Sigmoid colon (tissue), 7 donors: Measurements from ENCODE around the gene CCNL1. TPM values are rescaled to one million over a fixed set of nuclear protein-coding genes. Genes with fewer than 3 reads are reported as not detected.

Experiments
- DNase-seq: peaks from one replicate; pipeline ENCODE4 v3.0.0-alpha.2; 2019
- H3K27ac ChIP-seq, 4 donors: fragments of 200-600 bp; sonication (generic); one replicate each; pipeline ENCODE4 v1.5.1; 2016 to 2019; ENCODE audit warnings: mild to moderate bottlenecking in 1 of 4
- H3K27me3 ChIP-seq, 3 donors: fragments of 200-600 bp; sonication (generic); one replicate each; pipeline ENCODE4 v1.5.1; 2019; ENCODE audit warnings: mild to moderate bottlenecking in 1 of 3
- H3K36me3 ChIP-seq, 4 donors: fragments of 200-600 bp; sonication (generic); one replicate each; pipeline ENCODE4 v1.5.1; 2016 to 2019
- H3K4me1 ChIP-seq, 4 donors: fragments of 200-600 bp; sonication (generic); one replicate each; pipeline ENCODE4 v1.5.1; 2017 to 2019
- H3K4me3 ChIP-seq, 4 donors: fragments of 200-600 bp; sonication (generic); one replicate each; pipeline ENCODE4 v1.5.1; 2017 to 2019; ENCODE audit warnings: mild to moderate bottlenecking in 2 of 4, moderate library complexity in 1 of 4
- H3K9me3 ChIP-seq, 4 donors: fragments of 200-600 bp in 3 of 4; sonication (generic) in 3 of 4; one replicate each; pipeline versions ENCODE4 v1.5.1 to v1.6.1; 2013 to 2019
- CTCF ChIP-seq, 4 experiments: fragments of 450-650 bp in 3 of 4; fragments of 200-600 bp in 1 of 4; IDR thresholded peaks; one replicate each; pipeline ENCODE4 v1.5.1; 2016 to 2019; ENCODE audit warnings: antibody characterized with exemption in 4 of 4, mild to moderate bottlenecking in 3 of 4, moderate library complexity in 2 of 4
- EP300 ChIP-seq, 4 donors: sonication (generic); formaldehyde crosslinking; IDR thresholded peaks; one replicate each; pipeline ENCODE4 v1.6.1; 2017; ENCODE audit warnings: antibody characterized with exemption in 4 of 4
- POLR2A ChIP-seq, 2 donors: fragments of 450-650 bp; IDR thresholded peaks; one replicate each; pipeline ENCODE4 v1.6.1; 2016; ENCODE audit warnings: antibody characterized with exemption in 2 of 2, mild to moderate bottlenecking in 2 of 2, moderate library complexity in 2 of 2
- POLR2AphosphoS5 ChIP-seq, 4 donors: sonication (generic); formaldehyde crosslinking; IDR thresholded peaks; one replicate each; pipeline ENCODE4 v1.6.1; 2017; ENCODE audit warnings: antibody characterized with exemption in 4 of 4
- WGBS, 2 donors: extraction: QIAGEN DNeasy Blood & Tissue Kit; methylation state at CpG; one replicate each; pipeline ENCODE4 v1.1.7; 2013; 5-methylcytosine and 5-hydroxymethylcytosine counted together
- intact Hi-C: fragments of 100-400 bp; cut with DNase I; formaldehyde crosslinking; loops from one replicate; pipeline ENCODE4 v1.15.1; 2023
- polyA plus RNA-seq, 3 donors: library from polyadenylated mRNA; stranded (reverse); fragments of 200-250 nt; gene quantifications; one replicate each; pipeline ENCODE4 v1.2.3, GENCODE V29; 2013
- total RNA-seq, 4 donors: library from RNA; depleted of rRNA; stranded (reverse); fragments of >200 nt; gene quantifications; one replicate each; pipeline ENCODE4 v1.1.0, GENCODE V29; 2016
- donor health status: healthy with polysubstance abuse.
- donor health status: Bipolar disorder and iron deficiency.
- donor health status: healthy.

The CCNL1 gene
- total and polyA plus RNA-seq, 7 donors = 25.2 to 403 (median 110) TPM

GRCh38 chr3:157148196-157148889 is 11.6 kb downstream of the CCNL1 start:
- no peak for DNase-seq
- Histone ChIP-seq H3K4me1 (peaks cover 0 to 7% (median under 1%) of the 10 kb centered on the region in 4 donors), H3K9me3 (no peaks in the 10 kb centered on the region), H3K27ac (no peak overlapping the region), H3K4me3 (no peak overlapping the region), H3K36me3 (peaks cover 33 to 100% (median 65%) of the 10 kb centered on the region in 4 donors), H3K27me3 (no peaks in the 10 kb centered on the region)
- 80 to 86% methylated on average over 15 of the region's 15 CpGs for WGBS, 2 donors
- TF ChIP-seq POLR2A (IDR thresholded peaks at IDR 0.05) (no peak), POLR2AphosphoS5 (IDR thresholded peaks at IDR 0.05) (no peak), CTCF (IDR thresholded peaks at IDR 0.05) (no peak), EP300 (IDR thresholded peaks at IDR 0.05) (no peak)
- intact Hi-C loops = no loop called here

DNA sequence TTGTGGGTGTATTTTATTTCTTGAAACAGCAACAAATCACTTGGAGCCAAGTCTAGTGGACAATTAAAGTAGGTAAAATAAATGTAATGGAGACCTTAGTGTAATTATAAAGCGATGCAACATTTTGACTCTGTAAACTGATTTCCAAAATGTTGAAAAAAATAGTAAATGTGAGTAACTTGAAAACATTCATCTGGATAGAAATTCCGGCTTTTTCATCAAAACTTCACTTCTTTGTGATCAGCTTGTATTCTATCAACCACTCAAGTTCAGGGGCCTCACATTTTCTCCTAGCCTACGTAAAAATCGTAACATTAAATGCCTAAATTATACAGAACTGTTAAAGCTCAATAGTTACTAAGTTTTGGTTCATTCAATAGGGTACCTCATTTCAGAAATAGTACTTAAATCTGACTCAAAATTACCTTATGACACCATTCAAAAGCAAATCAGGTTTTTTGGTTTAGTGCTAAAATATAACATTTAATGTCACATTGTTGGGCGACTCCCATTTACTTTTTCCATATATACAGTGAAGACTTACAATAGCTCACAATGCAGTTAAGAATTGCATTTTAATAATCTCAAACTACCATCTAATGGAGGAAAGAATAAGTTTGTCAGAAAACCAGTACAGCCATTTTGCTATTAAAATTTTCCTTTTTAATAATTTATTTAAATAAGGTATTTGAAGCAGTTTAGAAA is 12.7 kb downstream of the CCNL1 start:
- Histone ChIP-seq H3K9me3 (no peaks in the 10 kb centered on the region), H3K27ac (no peak overlapping the region), H3K4me3 (no peak overlapping the region), H3K27me3 (no peaks in the 10 kb centered on the region), H3K4me1 (no peaks in the 10 kb centered on the region), H3K36me3 (peaks cover 33 to 97% (median 58%) of the 10 kb centered on the region in 4 donors)
- intact Hi-C loops = no loop called here
- 94 to 96% methylated on average over 5 of the region's 5 CpGs for WGBS, 2 donors
- TF ChIP-seq POLR2A (IDR thresholded peaks at IDR 0.05) (no peak), POLR2AphosphoS5 (IDR thresholded peaks at IDR 0.05) (no peak), EP300 (IDR thresholded peaks at IDR 0.05) (no peak), CTCF (IDR thresholded peaks at IDR 0.05) (no peak)
- no peak for DNase-seq

- no peaks in the 10 kb centered on the region for H3K4me1 ChIP-seq
- TF ChIP-seq POLR2AphosphoS5 (IDR thresholded peaks at IDR 0.05) = no peak
- TF ChIP-seq CTCF (IDR thresholded peaks at IDR 0.05) = no peak
- no peak for TF ChIP-seq POLR2A (IDR thresholded peaks at IDR 0.05)
- no peak for TF ChIP-seq EP300 (IDR thresholded peaks at IDR 0.05)
- WGBS, 2 donors = 58 to 81% methylated on average over 2 of the region's 2 CpGs
- no peak overlapping the region for H3K27ac ChIP-seq
- H3K27me3 ChIP-seq = no peaks in the 10 kb centered on the region
- H3K9me3 ChIP-seq = no peaks in the 10 kb centered on the region
- intact Hi-C loops = no loop called here
- peaks cover 33 to 96% (median 45%) of the 10 kb centered on the region in 4 donors for H3K36me3 ChIP-seq
- no peak for DNase-seq
- no peak overlapping the region for H3K4me3 ChIP-seq
Measured at GRCh38 chr3:157145606-157146322, 14.2 kb downstream of the CCNL1 start.

DNA sequence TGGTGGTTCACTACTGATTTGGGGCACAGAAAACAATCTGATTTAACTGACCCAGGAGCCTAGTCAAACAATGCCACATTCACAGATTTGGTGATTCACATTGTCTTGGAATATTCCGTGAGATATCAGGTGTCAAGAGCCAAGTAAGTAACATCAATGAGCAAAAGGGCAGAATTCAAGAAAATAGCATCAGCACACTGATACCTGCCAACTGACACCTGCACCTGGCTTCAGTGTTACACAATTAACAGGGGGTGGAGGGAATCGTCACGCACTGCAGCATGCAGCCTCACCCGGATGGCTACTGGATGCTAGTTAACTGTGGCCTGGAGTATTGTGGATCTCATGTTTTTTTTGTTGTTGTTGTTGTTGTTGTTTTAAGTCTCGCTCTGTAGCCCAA is 17.6 kb downstream of the CCNL1 start:
- no peak for DNase-seq
- WGBS, 2 donors = 65 to 89% methylated on average over 5 of the region's 5 CpGs
- Histone ChIP-seq H3K4me1 (peaks cover 0 to 6% (median 3%) of the 10 kb centered on the region in 4 donors), H3K9me3 (no peaks in the 10 kb centered on the region), H3K4me3 (no peak overlapping the region), H3K27me3 (no peaks in the 10 kb centered on the region), H3K36me3 (peaks cover 7 to 66% (median 18%) of the 10 kb centered on the region in 4 donors), H3K27ac (no peak overlapping the region)
- intact Hi-C loops = no loop called here
- TF ChIP-seq POLR2AphosphoS5 (IDR thresholded peaks at IDR 0.05) (no peak), CTCF (IDR thresholded peaks at IDR 0.05) (no peak), EP300 (IDR thresholded peaks at IDR 0.05) (no peak), POLR2A (IDR thresholded peaks at IDR 0.05) (no peak)
